Measurements from ENCODE around the gene CHRNA7.
"Not testable (repeated sequence)": the region's sequence is repeated elsewhere in the genome, so short reads cannot be mapped to it uniquely, and the experiment has no call there.

Gene CHRNA7

GRCh38 chr15:32196206-32196605, 165.9 kb downstream of the CHRNA7 start:
- not testable (repeated sequence) for DNase-seq

GRCh38 chr15:32198938-32199337, 168.6 kb downstream of the CHRNA7 start:
- DNase-seq, result not testable (repeated sequence)

- not testable (repeated sequence) for DNase-seq
Observed at GRCh38 chr15:32209081-32209480, 178.8 kb downstream of the CHRNA7 start.

- no peak for DNase-seq
Observed at GRCh38 chr15:32218666-32219065, 188.4 kb downstream of the CHRNA7 start.

Data from effector CD4-positive, alpha-beta T cell (primary cell).